Measurements from ENCODE around the gene ARL4D. TPM values are rescaled to one million over a fixed set of nuclear protein-coding genes. Genes with fewer than 3 reads are reported as not detected.

The ARL4D gene
- total RNA-seq, 1 experiment from 2014 or later, result 11.5 TPM

GRCh38 chr17:43354371-43354770, 44.4 kb upstream of the ARL4D start:
- H3K4me3 ChIP-seq (replicated peaks in 1 of 2; ENCODE audit: low read depth in 1 of 2, low read length in 2 of 2), result no peak overlapping the region
- H2AFZ ChIP-seq (ENCODE audit: low read depth, low read length, poor library complexity, severe bottlenecking), result no peak overlapping the region
- ChIA-PET CTCF (no interaction called here), POLR2A (interaction anchor here (1.6 kb wide), 1 partner anchor 13 kb away, joined by 8 read pairs; no protein-coding TSS in a partner anchor), RAD21 (ENCODE audit: low non-redundant PET in 1 of 2, low total read pairs in 2 of 2, uncharacterized antibody in 2 of 2, unreplicated experiment in 2 of 2) (no interaction called here)
- intact Hi-C loops (cut with micrococcal nuclease), result no loop called here
- H3K27me3 ChIP-seq (ENCODE audit: insufficient read depth, low read length), result no peaks in the 10 kb centered on the region
- H3K9ac ChIP-seq (ENCODE audit: low read length), result no peak overlapping the region
- DNase-seq (ENCODE audit: low read depth, low spot score), result no peak
- no peak for ATAC-seq
- H3K79me2 ChIP-seq (ENCODE audit: insufficient read depth, low read length), result no peaks in the 10 kb centered on the region
- no peaks in the 10 kb centered on the region for H3K9me2 ChIP-seq (ENCODE audit: insufficient read depth)
- peaks cover 0 to 2% of the 10 kb centered on the region in 2 experiments; a peak in 1 of 4 replicates for H3K36me3 ChIP-seq (ENCODE audit: control insufficient read depth in 1 of 2, insufficient read depth in 2 of 2, low read length in 2 of 2)
- peaks cover 8 to 11% of the 10 kb centered on the region in 2 experiments; a peak in 3 of 4 replicates for H3K9me3 ChIP-seq (ENCODE audit: control insufficient read depth in 1 of 2, insufficient read depth in 1 of 2, low read depth in 1 of 2, low read length in 2 of 2)
- TF ChIP-seq EZH2 (IDR thresholded peaks at IDR 0.05) (no peak), MAX (IDR thresholded peaks at IDR 0.05) (no peak), ZFX (IDR thresholded peaks at IDR 0.05) (no peak), TCF7L2 (IDR thresholded peaks at IDR 0.05; ENCODE audit: borderline replicate concordance, extremely low read depth, insufficient read depth, insufficient read length) (no peak), FOSL1 (IDR thresholded peaks at IDR 0.05; ENCODE audit: low read depth) (no peak)
- H3K4me2 ChIP-seq (ENCODE audit: low read length), result no peak overlapping the region
- no peak overlapping the region for H3K27ac ChIP-seq (ENCODE audit: low read depth, low read length)
- no TSS peak for BruUV-seq (replicated peaks)
- no peaks in the 10 kb centered on the region for H4K20me1 ChIP-seq (ENCODE audit: insufficient read depth)
- no peaks in the 10 kb centered on the region for H3K4me1 ChIP-seq (ENCODE audit: control insufficient read depth in 1 of 2, insufficient read depth in 2 of 2, low read length in 2 of 2)

- H2AFZ ChIP-seq (ENCODE audit: low read depth, low read length, poor library complexity, severe bottlenecking), result no peak overlapping the region
- H3K27ac ChIP-seq (ENCODE audit: low read depth, low read length), result no peak overlapping the region
- TF ChIP-seq ATF3 (IDR thresholded peaks at IDR 0.05), result no peak
- no peak for TF ChIP-seq TCF7L2 (IDR thresholded peaks at IDR 0.05; ENCODE audit: borderline replicate concordance, extremely low read depth, insufficient read depth, insufficient read length)
- H3K9ac ChIP-seq (ENCODE audit: low read length), result no peak overlapping the region
- ChIA-PET RAD21 (ENCODE audit: low non-redundant PET in 1 of 2, low total read pairs in 2 of 2, uncharacterized antibody in 2 of 2, unreplicated experiment in 2 of 2) (no interaction called here), CTCF (no interaction called here), POLR2A (interaction anchor here (1.7 kb wide), 1 partner anchor 12 kb away, joined by 35 read pairs; no protein-coding TSS in a partner anchor)
- H3K4me3 ChIP-seq (replicated peaks in 1 of 2; ENCODE audit: low read depth in 1 of 2, low read length in 2 of 2), result no peak overlapping the region
- no peaks in the 10 kb centered on the region for H3K4me1 ChIP-seq (ENCODE audit: control insufficient read depth in 1 of 2, insufficient read depth in 2 of 2, low read length in 2 of 2)
- H3K9me2 ChIP-seq (ENCODE audit: insufficient read depth), result no peaks in the 10 kb centered on the region
- intact Hi-C loops (cut with micrococcal nuclease), result no loop called here
- H3K79me2 ChIP-seq (ENCODE audit: insufficient read depth, low read length), result no peaks in the 10 kb centered on the region
- no TSS peak for BruUV-seq (replicated peaks)
- peaks cover 0 to 8% of the 10 kb centered on the region in 2 experiments; a peak in 1 of 4 replicates for H3K9me3 ChIP-seq (ENCODE audit: control insufficient read depth in 1 of 2, insufficient read depth in 1 of 2, low read depth in 1 of 2, low read length in 2 of 2)
- peaks cover 2 to 4% of the 10 kb centered on the region in 2 experiments; a peak in 1 of 4 replicates for H3K36me3 ChIP-seq (ENCODE audit: control insufficient read depth in 1 of 2, insufficient read depth in 2 of 2, low read length in 2 of 2)
- H4K20me1 ChIP-seq (ENCODE audit: insufficient read depth), result no peaks in the 10 kb centered on the region
- ATAC-seq (no peak), DNase-seq (ENCODE audit: low read depth, low spot score) (no peak)
- no peak overlapping the region for H3K4me2 ChIP-seq (ENCODE audit: low read length)
- no peaks in the 10 kb centered on the region for H3K27me3 ChIP-seq (ENCODE audit: insufficient read depth, low read length)
These were observed 42.3 kb upstream of the ARL4D start for GRCh38 chr17:43356450-43356849.

Data from HCT116 (cell line).